Colonic mucosa (tissue), 4 donors: ENCODE measurements around the gene DPP7. TPM values are rescaled to one million over a fixed set of nuclear protein-coding genes. Genes with fewer than 3 reads are reported as not detected.

Source experiments
- DNase-seq: peaks from one replicate; pipeline ENCODE4 v3.0.0-alpha.2; 2020
- H3K27ac ChIP-seq: fragments of 200-600 bp; one replicate; pipeline ENCODE4 v1.8.0; 2021
- H3K27me3 ChIP-seq: fragments of 200-600 bp; one replicate; pipeline ENCODE4 v1.8.0; 2021
- H3K36me3 ChIP-seq: fragments of 200-600 bp; one replicate; pipeline ENCODE4 v1.8.0; 2021
- H3K4me1 ChIP-seq: fragments of 200-600 bp; one replicate; pipeline ENCODE4 v1.8.0; 2021; ENCODE audit warnings: mild to moderate bottlenecking
- H3K4me3 ChIP-seq: fragments of 200-600 bp; one replicate; pipeline ENCODE4 v1.8.0; 2021
- H3K9ac ChIP-seq, 2 donors: one replicate each; pipeline ENCODE4 v1.7.0; 2013; ENCODE audit warnings: control low read depth in 2 of 2, low read depth in 2 of 2, low read length in 2 of 2
- H3K9me3 ChIP-seq: fragments of 200-600 bp; one replicate; pipeline ENCODE4 v1.8.0; 2021
- intact Hi-C: fragments of 100-400 bp; cut with DNase I; formaldehyde crosslinking; loops from one replicate; pipeline ENCODE4 v1.14.1; 2022
- total RNA-seq, 2 donors: library from RNA; stranded (reverse); fragmentation: NEBNext Ultra II Directional in 1 of 2; extraction: Animal tissue kit (Norgen Biotek cat#: 25700) in 1 of 2; gene quantifications; one replicate each; pipeline ENCODE4 v1.2.1, GENCODE V29; 2021
- TF ChIP-seq, protein P1 (sequence below): fragments of 200-600 bp; IDR thresholded peaks from one replicate; pipeline ENCODE4 v1.8.0; 2022; ENCODE audit warnings: antibody characterized with exemption, mild to moderate bottlenecking
- donor health status: healthy.
- donor health status: DM: no; HTN: no; CAD: no.
- donor health status: DM: no; HTN: no; CAD: no.

Gene DPP7
- total RNA-seq, 2 donors from 2014 or later, result 46.2 to 52.5 TPM

- peak; percentile 54 for DNase-seq
- peak overlapping the region; percentile 20 for H3K27ac ChIP-seq
- H3K4me3 ChIP-seq, result peak overlapping the region; percentile 55
- peaks cover 8% of the 10 kb centered on the region for H3K4me1 ChIP-seq
- peak overlapping the region; percentile 65 to 79 for H3K9ac ChIP-seq
- H3K9me3 ChIP-seq, result no peaks in the 10 kb centered on the region
- intact Hi-C loops, result no loop called here
- H3K36me3 ChIP-seq, result no peaks in the 10 kb centered on the region
- TF ChIP-seq, protein P1, sequence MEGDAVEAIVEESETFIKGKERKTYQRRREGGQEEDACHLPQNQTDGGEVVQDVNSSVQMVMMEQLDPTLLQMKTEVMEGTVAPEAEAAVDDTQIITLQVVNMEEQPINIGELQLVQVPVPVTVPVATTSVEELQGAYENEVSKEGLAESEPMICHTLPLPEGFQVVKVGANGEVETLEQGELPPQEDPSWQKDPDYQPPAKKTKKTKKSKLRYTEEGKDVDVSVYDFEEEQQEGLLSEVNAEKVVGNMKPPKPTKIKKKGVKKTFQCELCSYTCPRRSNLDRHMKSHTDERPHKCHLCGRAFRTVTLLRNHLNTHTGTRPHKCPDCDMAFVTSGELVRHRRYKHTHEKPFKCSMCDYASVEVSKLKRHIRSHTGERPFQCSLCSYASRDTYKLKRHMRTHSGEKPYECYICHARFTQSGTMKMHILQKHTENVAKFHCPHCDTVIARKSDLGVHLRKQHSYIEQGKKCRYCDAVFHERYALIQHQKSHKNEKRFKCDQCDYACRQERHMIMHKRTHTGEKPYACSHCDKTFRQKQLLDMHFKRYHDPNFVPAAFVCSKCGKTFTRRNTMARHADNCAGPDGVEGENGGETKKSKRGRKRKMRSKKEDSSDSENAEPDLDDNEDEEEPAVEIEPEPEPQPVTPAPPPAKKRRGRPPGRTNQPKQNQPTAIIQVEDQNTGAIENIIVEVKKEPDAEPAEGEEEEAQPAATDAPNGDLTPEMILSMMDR, result no peak
- no peaks in the 10 kb centered on the region for H3K27me3 ChIP-seq
These were observed 36.5 kb downstream of the DPP7 start for GRCh38 chr9:137077758-137078693.

DNA sequence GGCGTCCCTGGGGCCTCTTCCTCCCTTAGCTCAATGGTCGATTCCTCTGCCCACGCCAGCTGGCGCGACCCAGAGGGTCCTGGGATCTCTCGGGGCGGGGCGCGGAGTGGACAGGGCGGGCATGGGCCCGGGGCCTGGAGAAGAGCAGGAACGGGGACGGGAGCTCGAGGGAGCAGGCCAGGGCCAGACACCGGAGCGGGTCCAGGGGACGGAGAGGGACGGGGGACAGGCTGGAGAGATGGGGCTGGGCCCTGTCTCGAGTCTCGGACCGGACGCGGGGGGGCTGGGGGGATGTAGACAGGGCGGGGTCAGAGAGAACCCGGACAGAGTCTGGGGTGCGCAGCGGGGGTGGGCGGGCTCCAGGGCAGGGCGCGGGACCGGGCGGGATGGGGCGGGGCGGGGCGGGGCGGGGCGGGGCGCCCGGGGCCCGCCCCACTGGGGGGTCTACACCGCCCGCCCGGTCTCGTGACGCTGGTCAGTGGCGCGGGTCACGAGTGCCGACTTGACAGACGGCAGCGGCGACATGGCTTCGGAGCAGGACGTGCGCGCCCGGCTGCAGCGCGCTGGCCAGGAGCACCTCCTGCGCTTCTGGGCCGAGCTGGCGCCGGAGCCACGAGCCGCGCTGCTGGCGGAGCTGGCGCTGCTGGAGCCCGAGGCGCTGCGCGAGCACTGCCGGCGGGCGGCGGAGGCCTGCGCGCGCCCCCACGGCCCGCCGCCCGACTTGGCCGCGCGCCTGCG lies 37.4 kb downstream of the DPP7 start, which contains the start of gene UAP1L1:
UAP1L1 (plus strand) TSS at position 508 of the 738 bp plus-strand sequence; CDS start at position 524, 16 bp downstream.
- TF ChIP-seq, protein P1, result no peak
- Histone ChIP-seq H3K27ac (peak within 1 kb of the TSS; percentile 20), H3K9me3 (no peaks in the 10 kb centered on the region), H3K4me3 (peak within 1 kb of the TSS; percentile 55), H3K36me3 (no peaks in the 10 kb centered on the region), H3K27me3 (no peaks in the 10 kb centered on the region), H3K9ac (peak within 1 kb of the TSS; percentile 65 to 79), H3K4me1 (peaks cover 8% of the 10 kb centered on the region)
- peak; percentile 84 for DNase-seq
- intact Hi-C loops, result no loop called here

DNA sequence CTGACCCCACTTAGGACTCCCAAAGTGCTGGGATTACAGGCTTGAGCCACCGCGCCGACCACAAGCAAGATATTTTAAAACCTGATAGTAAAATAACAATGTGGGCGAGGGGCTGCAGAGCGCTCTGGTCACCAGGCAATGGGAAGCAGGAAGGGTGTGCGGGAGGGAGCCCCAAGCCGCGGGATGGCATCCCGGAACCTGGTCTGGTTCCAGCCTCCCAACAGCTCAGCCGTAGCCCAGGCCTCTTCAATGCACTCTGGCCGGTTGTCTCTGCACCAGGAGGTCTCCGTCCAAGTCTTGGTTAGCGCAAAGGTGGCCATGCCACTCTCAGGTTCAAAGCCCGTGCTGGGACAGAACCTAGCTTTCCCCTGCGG lies 37.9 kb downstream of the DPP7 start:
- H3K4me3 ChIP-seq, result peak overlapping the region; percentile 55
- peak overlapping the region; percentile 54 to 66 for H3K9ac ChIP-seq
- no peak for DNase-seq
- H3K27me3 ChIP-seq, result no peaks in the 10 kb centered on the region
- TF ChIP-seq, protein P1, result no peak
- no peaks in the 10 kb centered on the region for H3K9me3 ChIP-seq
- H3K27ac ChIP-seq, result no peak overlapping the region
- no peaks in the 10 kb centered on the region for H3K36me3 ChIP-seq
- peaks cover 8% of the 10 kb centered on the region for H3K4me1 ChIP-seq
- intact Hi-C loops, result no loop called here

DNA sequence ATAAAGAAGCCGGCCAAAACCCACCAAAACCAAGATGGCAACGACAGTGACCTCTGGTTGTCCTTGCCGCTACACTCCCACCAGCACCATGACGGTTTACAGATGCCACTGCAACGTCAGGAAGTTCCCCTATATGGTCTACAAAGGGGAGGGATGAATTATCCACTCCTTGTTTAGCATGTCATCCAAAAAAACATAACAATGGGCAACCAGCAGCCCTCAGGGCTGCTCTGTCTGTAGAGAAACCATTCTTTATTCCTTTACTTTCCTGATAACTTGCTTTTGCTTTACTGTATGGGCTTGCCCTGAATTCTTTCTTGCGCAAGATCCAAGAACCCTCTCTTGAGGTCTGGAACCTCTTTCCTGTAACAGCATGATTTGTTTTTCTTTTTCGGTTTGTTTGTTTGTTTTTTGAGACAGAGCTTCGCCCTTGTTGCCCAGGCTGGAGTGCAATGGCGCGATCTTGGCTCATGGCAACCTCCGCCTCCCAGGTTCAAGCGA lies 39.2 kb downstream of the DPP7 start:
- peaks cover 13% of the 10 kb centered on the region for H3K4me1 ChIP-seq
- TF ChIP-seq, protein P1, result no peak
- no peak overlapping the region for H3K4me3 ChIP-seq
- H3K36me3 ChIP-seq, result no peaks in the 10 kb centered on the region
- no peak for DNase-seq
- H3K9ac ChIP-seq, result no peak overlapping the region
- H3K27me3 ChIP-seq, result no peaks in the 10 kb centered on the region
- intact Hi-C loops, result no loop called here
- no peaks in the 10 kb centered on the region for H3K9me3 ChIP-seq
- H3K27ac ChIP-seq, result no peak overlapping the region

DNA sequence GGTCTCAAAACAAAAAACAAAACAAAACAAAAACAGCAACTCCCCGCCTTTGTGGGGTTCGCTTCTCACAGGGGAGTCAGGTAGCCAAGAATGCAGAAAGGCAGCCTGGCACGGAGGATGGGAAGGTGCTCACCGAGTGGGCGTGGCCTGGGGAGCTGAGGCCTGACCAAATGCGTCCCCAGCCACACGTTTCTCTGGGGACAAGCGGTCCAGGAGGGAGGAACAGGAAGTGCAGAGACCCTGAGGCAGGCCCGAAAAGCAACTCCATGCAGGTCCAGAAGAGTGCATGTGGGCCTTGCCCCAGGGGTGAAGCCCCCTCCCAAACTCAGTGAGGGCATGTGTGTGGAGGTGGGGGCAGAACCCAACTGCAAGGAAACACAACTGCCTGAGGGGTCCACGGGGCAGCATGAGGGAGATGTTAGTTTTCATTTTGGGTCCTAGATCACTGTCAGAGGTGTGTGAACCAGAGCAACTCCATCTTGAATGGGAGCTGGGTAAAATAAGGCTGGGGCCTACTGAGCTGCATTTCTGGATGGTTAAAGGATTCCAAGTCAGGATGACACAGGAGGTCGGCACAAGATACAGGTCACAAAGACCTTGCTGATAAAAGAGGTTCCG lies 39.8 kb downstream of the DPP7 start:
- no peak overlapping the region for H3K4me3 ChIP-seq
- TF ChIP-seq, protein P1, result no peak
- H3K4me1 ChIP-seq, result peaks cover 13% of the 10 kb centered on the region
- H3K36me3 ChIP-seq, result no peaks in the 10 kb centered on the region
- no peak overlapping the region for H3K9ac ChIP-seq
- intact Hi-C loops, result no loop called here
- DNase-seq, result peak; percentile 21
- no peaks in the 10 kb centered on the region for H3K9me3 ChIP-seq
- no peak overlapping the region for H3K27ac ChIP-seq
- no peaks in the 10 kb centered on the region for H3K27me3 ChIP-seq
